ENCODE results near the gene CAMK1D.

The CAMK1D gene

DNA sequence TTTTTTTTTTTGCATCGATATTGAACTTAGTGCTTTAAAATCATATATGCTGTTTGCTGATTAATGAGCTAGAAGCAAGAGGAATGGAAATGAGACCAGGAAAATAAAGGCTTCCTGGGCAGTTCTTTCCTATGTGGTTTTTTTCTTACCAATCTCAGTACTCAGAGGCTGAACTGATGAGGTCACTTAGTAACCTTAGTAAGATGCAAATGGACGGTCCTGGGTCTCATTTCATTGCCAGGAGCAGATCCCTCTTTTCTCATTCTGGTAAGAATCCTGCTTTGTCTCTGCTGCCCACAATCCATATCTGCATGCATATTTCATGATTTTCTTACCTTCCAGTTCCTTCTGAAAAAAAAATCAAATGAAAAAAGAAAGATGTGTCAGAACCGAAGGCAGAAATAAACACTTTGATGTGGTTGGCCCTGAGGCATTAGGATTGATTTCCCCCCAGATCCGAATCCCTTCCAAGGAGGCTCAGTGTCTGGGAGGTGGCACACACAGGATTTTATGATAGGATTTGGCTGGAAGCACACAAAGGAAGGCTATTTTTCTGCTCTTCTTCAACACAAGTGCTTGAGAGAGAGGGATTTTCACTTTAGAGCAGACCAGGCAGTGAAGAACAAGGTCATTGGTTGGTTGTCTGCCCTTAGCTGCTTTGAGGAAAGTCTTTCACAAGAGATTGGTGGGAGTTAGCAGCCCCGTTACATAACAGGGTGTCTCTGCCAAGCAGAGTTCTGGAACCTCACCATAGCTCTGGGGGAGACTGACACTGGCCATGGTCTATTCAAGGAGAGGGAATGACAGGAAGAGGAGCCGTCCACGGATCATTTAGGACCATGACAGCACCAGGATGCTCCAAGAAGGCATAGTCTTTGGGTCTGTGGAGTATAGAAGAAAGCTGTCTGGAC is 150.0 kb downstream of the CAMK1D start:
- DNase-seq (ENCODE audit: low read depth in 3 of 3): no peak

DNA sequence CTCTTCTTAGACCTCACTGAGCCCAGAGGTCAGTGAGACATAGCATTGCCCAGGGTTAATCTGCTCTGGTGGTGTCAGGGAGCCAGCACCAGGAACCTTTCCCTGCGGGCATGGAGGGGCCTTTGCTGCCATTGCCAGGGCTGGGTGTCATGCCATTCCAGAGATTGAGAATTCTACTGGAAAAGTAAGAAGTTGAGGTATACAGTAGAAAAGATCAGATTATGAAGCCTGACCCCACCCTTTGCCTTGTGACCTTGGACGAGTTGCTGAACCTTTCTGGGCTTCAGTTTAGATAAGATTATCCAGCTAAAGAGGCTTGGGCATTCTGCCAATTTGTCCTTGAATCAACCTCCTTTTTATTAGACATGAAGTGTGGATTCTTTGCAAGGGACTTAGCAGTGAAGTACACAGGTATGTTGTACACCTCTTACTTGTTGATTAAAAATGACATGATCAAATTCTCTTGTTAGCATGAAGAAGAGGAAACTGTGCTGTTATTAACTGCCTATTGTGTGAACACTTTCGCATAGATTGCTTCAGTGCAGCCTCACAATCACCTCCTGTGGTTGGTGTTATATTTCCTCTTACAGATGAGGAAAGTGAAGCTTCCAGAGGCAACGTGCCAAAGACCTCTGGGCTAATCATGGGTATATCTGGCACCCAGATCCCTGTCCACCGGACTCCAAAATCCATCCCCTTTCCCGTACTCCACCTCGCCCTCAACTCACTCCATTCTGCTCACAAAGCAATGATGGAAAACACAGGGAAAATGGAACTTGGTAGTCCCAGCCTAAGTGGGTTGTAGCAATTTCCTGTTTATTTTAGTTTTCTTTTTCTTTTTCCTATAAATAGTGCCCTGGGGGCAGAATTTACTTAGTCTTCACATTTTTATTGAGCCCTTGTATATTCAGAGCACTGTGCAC is 151.3 kb downstream of the CAMK1D start:
- no peak for DNase-seq (ENCODE audit: low read depth in 3 of 3)

DNA sequence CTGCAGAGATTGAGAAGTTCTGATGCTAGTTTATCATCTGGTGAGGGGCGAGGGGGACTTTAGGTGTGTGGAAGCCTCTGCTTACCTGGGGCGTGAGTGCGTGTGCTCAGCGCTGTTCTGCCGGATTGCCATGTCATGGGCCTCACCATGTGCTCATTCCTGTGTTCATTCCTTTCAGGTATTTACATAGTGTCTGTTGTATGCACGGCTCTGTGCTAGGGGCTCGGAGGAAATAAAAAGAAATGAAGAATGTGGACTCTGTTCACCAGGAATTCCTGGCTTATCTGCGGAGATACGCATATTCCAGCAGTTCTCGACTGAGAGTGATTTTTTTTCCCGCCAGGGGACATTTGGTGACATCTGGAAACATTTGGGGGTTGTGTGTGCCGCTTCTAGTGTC is 152.0 kb downstream of the CAMK1D start:
- DNase-seq (ENCODE audit: low read depth in 3 of 3): no peak

DNA sequence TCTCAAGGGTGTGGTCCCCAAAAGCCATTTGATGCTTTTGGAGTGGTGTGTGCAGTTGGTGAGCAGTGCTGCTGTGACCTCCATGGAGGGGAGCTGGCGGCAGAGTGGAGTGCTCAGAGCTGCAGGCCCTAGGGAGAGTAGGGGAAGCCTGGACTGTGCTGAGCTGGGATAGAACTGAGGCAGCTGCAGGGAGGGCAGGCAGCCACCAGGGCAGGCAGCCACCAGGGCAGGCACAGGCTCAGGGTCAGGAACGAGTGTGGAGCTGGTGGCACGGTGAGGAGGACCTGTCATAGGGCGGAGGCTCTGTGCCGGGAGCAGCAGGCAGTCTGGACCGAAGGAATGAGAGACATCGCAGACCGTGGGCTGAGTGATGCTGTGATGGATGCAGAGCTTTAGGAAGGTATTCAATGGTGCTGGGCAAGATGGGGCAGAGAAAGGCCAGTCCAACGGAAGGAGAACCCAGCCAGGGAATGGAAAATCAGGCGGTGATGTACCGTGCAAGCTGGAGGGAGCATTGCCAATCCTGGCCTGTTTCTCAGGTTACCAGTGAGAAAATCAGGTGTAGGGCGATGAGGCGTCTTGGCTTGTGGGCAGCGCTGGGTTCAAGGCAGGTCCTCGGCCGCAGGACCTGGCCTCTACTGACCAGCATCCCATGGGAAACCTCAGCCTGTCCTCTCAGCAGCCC is 152.6 kb downstream of the CAMK1D start:
- no peak for DNase-seq (ENCODE audit: low read depth in 3 of 3)

DNA sequence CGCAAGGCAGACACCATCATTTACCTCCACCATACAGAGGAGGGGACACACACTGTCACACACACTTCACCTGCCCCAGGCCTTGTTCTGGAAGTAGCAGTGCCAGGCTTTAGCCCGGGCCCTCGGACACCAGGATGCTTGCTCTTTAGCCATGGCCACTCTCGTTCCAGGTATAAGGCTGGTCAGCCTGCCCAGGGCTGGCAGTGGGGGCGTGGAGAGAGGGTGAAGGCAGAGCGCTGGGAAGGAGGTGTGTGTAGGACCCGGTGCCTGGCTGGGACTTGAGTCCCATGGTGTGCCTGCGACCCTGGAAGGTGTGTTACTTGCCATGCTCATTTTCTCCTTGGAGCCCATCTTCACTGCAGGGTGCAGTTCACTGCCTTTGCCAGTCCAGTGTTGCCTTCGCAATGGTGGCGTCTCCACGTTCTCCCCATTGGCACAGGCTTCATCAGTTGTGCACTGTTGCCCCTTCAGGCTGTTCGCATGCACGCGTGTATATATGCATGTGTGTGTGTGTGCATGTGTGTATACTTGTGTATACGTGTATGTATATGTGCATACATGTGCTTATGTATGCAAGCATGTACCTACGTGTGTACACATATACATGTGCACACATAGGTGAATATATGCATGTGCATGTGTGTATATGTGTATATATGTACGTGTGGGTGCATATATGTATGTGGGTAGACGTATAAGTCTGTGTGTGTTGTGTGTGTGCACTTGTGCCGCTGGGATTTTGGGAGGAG is 153.4 kb downstream of the CAMK1D start:
- DNase-seq (ENCODE audit: low read depth in 3 of 3): no peak

DNA sequence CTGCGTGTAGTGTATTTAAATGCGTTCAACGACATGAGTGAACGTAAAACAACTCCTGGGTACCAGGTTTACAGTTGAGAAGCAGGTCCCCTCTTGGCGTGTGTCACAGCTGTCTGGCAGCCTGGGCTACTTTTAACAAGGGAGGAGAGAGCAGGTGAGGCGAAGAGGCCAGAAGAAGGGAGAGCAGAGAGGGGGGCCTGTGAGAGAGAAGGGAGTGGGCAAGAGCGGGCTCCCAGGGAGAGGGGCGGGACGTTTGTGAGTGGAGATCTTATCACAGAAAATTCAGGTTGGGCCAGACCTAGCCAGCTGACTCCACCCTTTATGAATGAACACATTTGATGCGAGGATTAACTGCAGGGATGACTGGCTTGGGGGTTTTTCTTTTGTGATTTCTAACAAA is 154.0 kb downstream of the CAMK1D start:
- no peak for DNase-seq (ENCODE audit: low read depth in 3 of 3)

DNA sequence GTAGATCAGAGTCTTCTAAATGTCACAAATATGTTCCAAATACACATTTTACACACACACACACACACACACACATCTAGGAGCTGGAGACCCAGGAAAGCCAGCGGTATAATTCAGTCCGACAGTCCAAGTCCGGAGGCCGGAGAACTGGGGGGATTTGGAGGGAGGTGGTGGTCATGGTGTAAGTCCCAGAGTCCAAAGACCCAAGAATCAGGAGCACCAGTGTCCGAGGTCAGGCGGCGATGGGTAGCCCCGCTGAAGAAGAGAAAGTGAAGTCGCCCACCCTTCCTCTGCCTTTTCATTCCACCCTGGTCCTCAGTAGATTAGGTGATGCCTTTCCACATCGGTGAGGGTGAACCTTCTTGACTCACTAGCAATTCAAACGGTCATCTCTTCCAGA is 154.8 kb downstream of the CAMK1D start:
- no peak for DNase-seq (ENCODE audit: low read depth in 3 of 3)

DNA sequence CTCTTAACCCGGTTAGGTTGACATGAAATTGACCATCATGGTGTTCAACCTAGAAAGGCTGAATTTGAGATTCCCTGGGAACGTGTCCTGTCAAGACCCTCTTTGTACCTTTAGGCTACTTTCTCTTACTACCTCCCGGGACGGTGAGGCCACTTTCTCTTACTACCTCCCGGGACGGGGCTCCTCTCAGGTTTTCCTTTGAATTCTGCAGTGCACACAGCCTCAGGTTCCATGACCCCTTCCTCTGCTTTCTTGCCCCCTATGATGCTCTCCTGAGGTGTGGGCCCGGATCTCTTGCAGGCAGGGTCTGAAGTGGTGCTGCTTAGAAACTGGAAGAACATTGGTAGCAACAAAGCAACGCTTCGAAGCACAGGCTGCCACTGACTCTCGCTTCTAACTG is 155.3 kb downstream of the CAMK1D start:
- DNase-seq (ENCODE audit: low read depth in 3 of 3): no peak

DNA sequence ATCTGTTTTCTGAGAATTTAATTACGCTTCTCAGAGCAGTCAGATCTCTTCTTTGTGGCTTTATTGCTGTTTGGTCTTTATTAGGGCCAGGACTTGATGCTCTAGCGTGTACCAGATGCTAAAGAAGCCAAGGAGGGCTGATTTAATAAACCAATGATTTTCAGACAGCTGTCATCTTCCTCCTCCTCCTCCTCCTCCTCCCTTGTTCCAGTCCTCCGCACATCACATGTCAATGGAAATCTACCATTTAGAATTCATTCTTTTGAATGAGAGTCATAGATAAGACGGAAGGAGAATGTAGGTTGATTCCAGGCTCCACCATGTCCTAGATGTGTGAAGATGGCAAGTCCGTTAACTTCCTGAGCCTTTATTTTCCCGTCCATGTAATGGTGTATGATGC is 156.3 kb downstream of the CAMK1D start:
- no peak for DNase-seq (ENCODE audit: low read depth in 3 of 3)

DNA sequence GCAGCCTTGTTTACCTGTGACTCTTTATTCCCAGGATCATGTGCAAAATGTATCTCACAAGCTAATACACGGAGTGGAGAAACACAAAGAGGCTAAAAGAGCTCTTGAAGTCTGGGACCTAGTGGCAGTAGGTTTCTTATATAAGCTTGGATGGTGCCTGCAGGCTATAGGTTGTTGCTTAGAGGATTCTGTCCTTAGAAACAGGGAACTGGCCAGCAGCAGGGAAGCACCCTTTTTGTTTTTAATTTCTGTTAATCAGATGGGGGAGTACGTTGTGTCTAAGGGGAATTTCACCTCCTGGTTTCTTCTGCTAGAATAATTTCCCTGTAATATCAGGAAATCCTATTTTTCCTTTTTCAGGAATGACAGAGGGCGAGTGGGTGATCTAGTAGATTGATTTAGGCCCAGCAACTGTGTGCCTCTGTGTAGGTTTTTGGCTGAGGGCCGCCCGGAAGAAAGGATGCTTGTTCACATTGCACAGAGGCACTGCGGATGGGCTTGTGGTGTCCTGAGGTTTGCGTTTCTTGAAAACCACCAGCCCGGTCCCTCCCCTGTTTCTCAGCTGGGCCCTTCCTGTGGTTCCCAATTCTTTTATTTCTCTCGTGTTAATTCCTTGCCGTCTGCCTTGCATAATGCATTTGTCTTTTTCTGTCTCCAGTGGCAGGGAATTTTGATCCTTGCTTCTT is 158.0 kb downstream of the CAMK1D start:
- no peak for DNase-seq (ENCODE audit: low read depth in 3 of 3)

DNA sequence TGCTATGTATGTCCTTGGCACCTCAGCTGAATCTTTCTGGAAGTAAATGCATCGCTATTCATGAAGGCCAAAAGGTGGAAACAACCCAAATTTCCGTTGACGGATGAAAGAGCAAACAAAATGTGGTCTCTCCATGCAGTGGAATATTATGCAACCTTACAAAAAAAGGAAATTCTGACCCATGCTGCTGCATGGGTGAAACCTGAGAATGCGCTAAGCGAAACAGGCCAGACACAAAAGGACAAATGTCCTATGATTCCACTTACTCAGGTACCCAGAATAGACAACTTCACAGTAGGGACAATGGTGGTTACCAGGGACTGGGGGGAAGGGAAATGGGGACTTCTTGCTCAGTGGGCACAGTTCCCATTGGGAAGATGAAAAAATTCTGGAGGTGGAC is 158.8 kb downstream of the CAMK1D start:
- no peak for DNase-seq (ENCODE audit: low read depth in 3 of 3)

DNA sequence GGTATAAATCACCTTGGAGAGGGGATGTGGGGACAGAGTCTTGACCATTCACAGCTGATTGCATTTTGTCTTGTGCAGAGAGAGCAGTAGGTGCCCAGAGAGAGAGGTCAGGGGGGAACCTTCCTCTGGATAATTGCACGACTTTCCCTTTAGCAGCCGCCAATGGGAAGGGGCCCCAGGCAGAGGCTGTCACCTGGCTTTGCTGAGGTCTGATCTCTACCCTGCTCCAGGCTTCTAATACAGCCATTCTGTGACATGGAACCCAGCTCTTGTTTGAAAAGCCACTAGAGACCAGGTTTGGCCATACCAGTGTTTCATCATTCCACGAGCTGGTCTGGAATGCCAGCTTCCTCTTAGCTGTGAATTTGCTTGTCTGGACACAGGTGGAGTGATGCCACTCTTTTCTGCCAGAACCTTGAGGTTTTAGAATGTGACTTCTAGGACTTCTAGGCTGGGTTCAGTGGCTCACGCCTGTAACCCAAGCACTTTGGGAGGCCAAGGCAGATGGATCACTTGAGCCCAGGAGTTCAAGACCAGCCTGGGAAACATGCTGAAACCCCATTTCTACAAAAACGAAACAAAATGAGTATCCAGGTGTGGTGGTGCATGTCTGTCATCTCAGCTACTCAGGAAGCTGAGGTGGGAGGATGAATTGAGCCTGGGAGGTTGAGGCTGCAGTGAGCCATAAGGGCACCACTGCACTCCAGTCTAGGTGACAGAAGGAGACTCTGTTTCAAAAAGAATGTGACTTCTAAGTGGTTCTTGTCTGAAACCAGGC is 159.9 kb downstream of the CAMK1D start:
- DNase-seq (ENCODE audit: low read depth in 3 of 3): no peak

DNA sequence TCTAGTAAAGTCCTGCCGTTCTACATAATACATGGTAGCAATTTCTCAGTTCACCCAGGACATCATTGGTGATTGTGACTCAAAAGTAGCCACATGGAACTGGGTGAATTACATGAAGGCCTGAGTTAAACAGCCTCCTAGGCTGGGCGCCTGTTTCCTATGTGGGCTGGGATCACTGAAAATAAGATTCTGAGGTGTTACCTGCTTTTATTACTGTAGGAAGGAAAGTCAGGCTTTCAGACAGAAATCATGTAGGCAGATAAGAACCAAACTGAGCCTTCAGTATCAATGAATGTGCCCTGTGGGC is 160.4 kb downstream of the CAMK1D start:
- no peak for DNase-seq (ENCODE audit: low read depth in 3 of 3)

DNA sequence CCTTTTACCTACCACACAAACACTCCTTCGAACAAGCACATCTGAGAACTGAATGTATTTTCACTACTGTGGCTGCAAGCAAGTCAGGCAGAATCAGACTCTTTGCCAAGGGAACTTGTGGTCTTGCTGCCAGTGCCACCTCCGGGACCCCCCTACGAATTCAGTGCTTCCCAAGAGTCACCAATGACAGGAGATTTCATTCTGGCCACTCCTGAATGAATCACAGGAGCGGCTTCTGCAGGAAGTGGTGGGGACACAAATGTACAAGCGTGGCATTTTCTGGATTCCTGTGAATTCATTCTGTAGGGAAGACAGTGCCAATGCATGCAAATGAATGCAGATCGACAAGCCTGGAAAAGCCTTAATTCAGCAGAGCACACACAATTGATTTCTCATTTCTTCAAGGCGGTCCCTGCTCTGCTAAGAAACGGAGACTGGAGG is 161.2 kb downstream of the CAMK1D start:
- DNase-seq (ENCODE audit: low read depth in 3 of 3): no peak

DNA sequence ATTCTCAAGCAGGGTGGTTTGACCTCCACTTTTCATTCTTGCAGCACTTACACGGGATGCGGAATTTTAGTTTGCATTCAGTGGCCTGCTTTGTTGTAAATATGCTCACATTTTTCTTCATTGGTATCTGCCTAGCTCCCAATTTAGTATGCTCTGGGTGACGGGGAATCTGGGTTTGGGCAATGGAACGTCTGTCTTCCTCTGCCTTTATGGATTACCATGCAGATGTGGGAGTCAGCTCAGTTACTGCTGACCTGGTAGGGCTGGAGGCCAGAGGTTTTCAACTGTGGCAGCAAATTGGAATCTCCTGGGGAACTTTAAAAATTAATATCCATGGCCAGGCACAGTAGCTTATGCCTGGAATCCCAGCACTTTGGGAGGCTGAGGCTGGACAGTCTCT is 161.6 kb downstream of the CAMK1D start:
- no peak for DNase-seq (ENCODE audit: low read depth in 3 of 3)

DNA sequence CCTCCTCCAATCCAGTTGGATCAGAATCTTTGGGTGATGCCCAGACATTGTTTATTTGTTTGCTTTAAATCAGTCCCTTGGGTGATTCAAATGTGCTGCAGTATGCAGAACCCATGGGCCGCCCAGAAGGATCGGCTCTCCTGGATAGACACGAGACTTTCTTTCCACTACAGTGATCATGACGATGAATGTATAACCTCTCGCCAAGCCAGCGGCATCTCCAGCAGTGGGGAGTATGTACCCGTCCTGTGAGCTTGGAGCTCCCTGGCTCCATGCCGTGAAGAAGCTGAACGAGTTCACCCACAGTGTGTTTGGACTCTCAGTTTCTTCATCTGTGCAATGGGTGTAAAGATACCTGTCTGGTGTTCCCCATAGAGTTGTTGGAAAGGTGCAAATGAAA is 162.3 kb downstream of the CAMK1D start:
- DNase-seq (ENCODE audit: low read depth in 3 of 3): no peak

DNA sequence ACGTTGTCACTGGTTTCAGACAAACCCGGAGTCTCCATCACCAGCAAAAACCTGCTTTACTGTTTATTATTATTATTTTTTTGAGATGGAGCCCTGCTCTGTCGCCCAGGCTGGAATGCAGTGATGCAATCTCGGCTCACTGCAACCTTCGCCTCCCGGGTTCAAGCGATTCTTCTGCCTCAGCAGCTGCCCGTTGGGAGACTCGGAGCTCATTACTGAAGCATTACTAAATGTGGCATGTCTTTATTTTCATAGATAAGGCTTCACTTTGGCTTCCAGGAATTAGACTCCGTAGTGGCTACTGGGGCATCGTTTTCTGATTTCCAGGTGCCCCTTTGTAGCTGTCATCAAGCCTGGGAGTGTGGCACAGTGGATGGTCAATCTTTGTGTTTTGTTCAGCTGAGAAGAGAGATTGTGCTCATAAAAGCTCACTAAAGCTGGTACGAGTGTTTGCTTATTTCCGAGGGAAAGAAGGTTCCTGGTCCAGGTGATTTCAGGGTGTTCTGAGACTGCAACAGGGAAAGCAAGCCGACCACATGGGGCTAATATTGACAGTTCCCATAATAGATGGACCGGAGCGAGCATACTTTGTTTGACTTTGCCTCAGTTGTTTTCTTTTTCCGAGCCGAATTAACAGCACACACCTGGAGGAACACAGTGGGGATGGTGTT is 163.1 kb downstream of the CAMK1D start:
- DNase-seq (ENCODE audit: low read depth in 3 of 3): no peak

DNA sequence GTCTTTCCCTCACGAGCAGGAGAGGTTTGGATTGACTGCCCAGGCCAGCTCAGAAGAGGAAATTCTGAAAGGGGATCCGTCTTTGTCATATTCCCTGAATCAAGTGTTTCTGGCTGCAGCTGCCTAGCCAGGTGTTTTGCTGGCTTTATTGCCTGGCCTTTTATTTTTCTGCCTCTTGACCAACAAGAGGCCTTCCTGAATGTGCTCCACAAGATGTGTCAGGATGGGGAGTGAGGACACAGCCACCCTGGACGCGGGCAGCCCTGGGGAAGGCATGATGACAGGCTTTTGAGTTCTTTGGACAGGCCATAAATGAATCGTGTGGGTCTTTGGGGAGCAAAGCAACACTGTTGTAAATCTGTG is 163.6 kb downstream of the CAMK1D start:
- no peak for DNase-seq (ENCODE audit: low read depth in 3 of 3)

DNA sequence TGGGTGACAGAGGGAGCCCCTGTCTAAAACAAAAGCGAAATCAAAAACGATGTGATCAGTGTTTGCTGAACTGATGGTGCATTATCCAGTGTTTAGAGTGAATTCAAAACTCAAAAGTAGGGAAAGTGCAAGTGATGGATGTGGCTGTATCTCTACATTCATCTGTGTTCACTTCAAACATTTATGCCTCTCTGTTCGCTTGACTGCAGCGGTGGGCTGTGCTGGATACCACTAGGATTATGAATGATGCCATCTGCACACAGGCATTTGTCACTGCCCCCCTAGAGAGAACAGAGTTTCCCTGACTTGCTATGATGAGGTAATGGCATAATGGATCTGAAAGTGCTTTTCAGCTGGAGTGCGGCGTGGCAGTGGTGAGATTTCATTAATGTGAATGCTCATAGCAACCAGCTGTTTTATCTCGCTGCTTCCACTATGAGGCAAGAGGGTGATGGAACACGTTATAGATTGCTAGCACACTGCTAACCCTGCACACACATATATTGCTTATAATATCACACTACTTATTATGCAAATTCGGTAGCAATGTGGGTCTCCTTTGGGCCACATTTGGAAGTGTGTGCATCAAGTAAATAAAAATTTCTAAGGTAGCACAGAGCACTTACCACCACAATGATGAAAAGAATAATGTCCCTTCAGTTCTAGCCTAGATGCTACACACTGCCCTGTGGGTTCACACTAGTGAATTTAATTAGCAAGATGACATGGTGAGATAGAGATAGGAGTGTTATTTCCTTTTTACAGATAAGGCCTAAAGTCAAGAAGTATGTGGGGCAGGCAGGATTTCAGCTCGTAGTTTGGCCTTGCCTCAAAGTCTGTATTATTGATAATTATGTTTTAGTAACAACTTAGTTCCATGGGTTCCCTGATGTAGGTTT is 164.7 kb downstream of the CAMK1D start:
- DNase-seq (ENCODE audit: low read depth in 3 of 3): no peak

Measured in stimulated activated CD4-positive, alpha-beta T cell treated with anti-CD3 and anti-CD28 coated beads, TNF-alpha, amount 100 ng/mL, for 4 hours (primary cell).